Spleen (tissue), 11 donors: ENCODE data around the gene DPYSL3. TPM values are rescaled to one million over a fixed set of nuclear protein-coding genes. Genes with fewer than 3 reads are reported as not detected.

Experiments used
- DNase-seq: peaks from one replicate; pipeline ENCODE4 v3.0.0-alpha.2; 2020
- H3K27ac ChIP-seq, 8 donors: fragments of 200-600 bp; sonication (generic) in 7 of 8; 1 replicate in 4 of 8; 2 replicates in 4 of 8; pipeline versions ENCODE4 v1.5.0 to v1.8.0; 2016 to 2021; ENCODE audit warnings: inconsistent platforms in 4 of 8, mild to moderate bottlenecking in 4 of 8, moderate library complexity in 1 of 8
- H3K27me3 ChIP-seq, 7 donors: fragments of 200-600 bp; sonication (generic) in 6 of 7; replicated peaks in 1 of 7; 1 replicate in 4 of 7; 2 replicates in 3 of 7; pipeline versions ENCODE4 v1.5.0 to v1.8.0; 2016 to 2021; ENCODE audit warnings: inconsistent platforms in 3 of 7, mild to moderate bottlenecking in 1 of 7
- H3K36me3 ChIP-seq, 6 donors: fragments of 200-600 bp; sonication (generic) in 5 of 6; 1 replicate in 4 of 6; 2 replicates in 2 of 6; pipeline versions ENCODE4 v1.5.0 to v1.8.0; 2016 to 2021; ENCODE audit warnings: inconsistent platforms in 2 of 6
- H3K4me1 ChIP-seq, 6 donors: fragments of 200-600 bp; sonication (generic) in 5 of 6; 1 replicate in 3 of 6; 2 replicates in 3 of 6; pipeline versions ENCODE4 v1.5.0 to v1.8.0; 2016 to 2021; ENCODE audit warnings: inconsistent platforms in 3 of 6
- H3K4me3 ChIP-seq, 8 donors: fragments of 200-600 bp; sonication (generic) in 7 of 8; 1 replicate in 4 of 8; 2 replicates in 4 of 8; pipeline versions ENCODE4 v1.5.0 to v1.8.0; 2016 to 2021; ENCODE audit warnings: inconsistent platforms in 4 of 8, mild to moderate bottlenecking in 4 of 8, moderate library complexity in 2 of 8
- H3K9me3 ChIP-seq, 8 donors: fragments of 200-600 bp; sonication (generic) in 7 of 8; 1 replicate in 4 of 8; 2 replicates in 4 of 8; pipeline versions ENCODE4 v1.5.0 to v1.8.0; 2016 to 2021; ENCODE audit warnings: inconsistent platforms in 4 of 8
- POLR2A ChIP-seq, 3 donors: fragments of 450-650 bp; IDR thresholded peaks; one replicate each; pipeline ENCODE4 v1.5.1; 2017; ENCODE audit warnings: antibody characterized with exemption in 3 of 3, mild to moderate bottlenecking in 1 of 3
- POLR2AphosphoS5 ChIP-seq, 3 donors: sonication (generic); formaldehyde crosslinking; IDR thresholded peaks; one replicate each; pipeline ENCODE4 v1.5.1; 2017; ENCODE audit warnings: antibody characterized with exemption in 3 of 3
- WGBS, 5 donors: extraction: QIAGEN DNeasy Blood & Tissue Kit in 3 of 5; methylation state at CpG; one replicate each; pipeline versions ENCODE4 v1.1.5 to v1.1.7; 2013 to 2018; 5-methylcytosine and 5-hydroxymethylcytosine counted together
- intact Hi-C: fragments of 100-400 bp; cut with DNase I; formaldehyde crosslinking; loops from one replicate; pipeline ENCODE4 v1.15.0; 2023; ENCODE audit warnings: low total_unique reads
- polyA plus RNA-seq, 3 donors: library from polyadenylated mRNA; stranded (reverse); fragments of 200-250 nt; gene quantifications; one replicate each; pipeline ENCODE4 v1.2.1, GENCODE V29; 2013
- total RNA-seq, 7 donors: library from RNA; depleted of rRNA in 3 of 7; stranded (reverse); fragments of >200 nt in 3 of 7; fragmentation: NEBNext Ultra II Directional in 4 of 7; extraction: Animal tissue kit (Norgen Biotek cat#: 25700) in 4 of 7; gene quantifications; one replicate each; pipeline versions ENCODE4 v1.1.0 to v1.2.1, GENCODE V29; 2016 to 2021
- TF ChIP-seq, protein P1 (sequence below), 11 experiments: fragments of 200-600 bp in 7 of 11; fragments of 450-650 bp in 4 of 11; sonication (generic) in 4 of 11; IDR thresholded peaks in 8 of 11; conservative IDR thresholded peaks in 3 of 11; 1 replicate in 7 of 11; 2 replicates in 4 of 11; pipeline versions ENCODE4 v1.4.0 to v1.8.0; 2016 to 2021; ENCODE audit warnings: antibody characterized with exemption in 11 of 11, inconsistent platforms in 4 of 11, mild to moderate bottlenecking in 1 of 11
- donor health status: healthy with polysubstance abuse.
- donor health status: DM: no; HTN: no; CAD: no; lungs with moderate emphysema.
- donor health status: DM: no; HTN: no; CAD: no.
- donor health status: Bipolar disorder and iron deficiency.
- donor health status: healthy.
- donor health status: DM: no; HTN: no; CAD: no.
- donor health status: DM: yes; HTN: yes; CAD: no.

DPYSL3 gene
- total and polyA plus RNA-seq, 10 donors = 10.0 to 58.2 (median 40.4) TPM

DNA sequence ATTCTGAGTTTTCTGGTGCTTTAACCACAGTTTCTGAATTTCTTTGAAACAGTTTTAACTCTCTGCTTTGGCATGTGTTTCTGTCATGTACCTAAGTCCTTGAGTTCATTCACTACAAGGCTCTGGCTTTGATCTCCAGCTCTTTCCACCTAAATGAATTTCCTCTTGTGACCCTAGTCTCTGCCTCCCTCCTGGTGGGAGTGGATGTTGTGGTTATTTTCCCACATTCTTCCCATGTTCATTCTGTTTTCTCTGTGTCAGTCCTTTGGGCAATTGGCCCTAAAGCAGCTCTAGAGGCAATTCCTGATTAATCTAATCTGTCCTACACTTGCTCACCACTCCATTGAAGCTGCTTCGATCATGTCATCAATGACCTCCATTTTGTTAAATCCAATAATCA is 28.4 kb upstream of the DPYSL3 start:
- intact Hi-C loops = no loop called here
- H3K4me1 ChIP-seq = no peaks in the 10 kb centered on the region
- TF ChIP-seq, protein P1, sequence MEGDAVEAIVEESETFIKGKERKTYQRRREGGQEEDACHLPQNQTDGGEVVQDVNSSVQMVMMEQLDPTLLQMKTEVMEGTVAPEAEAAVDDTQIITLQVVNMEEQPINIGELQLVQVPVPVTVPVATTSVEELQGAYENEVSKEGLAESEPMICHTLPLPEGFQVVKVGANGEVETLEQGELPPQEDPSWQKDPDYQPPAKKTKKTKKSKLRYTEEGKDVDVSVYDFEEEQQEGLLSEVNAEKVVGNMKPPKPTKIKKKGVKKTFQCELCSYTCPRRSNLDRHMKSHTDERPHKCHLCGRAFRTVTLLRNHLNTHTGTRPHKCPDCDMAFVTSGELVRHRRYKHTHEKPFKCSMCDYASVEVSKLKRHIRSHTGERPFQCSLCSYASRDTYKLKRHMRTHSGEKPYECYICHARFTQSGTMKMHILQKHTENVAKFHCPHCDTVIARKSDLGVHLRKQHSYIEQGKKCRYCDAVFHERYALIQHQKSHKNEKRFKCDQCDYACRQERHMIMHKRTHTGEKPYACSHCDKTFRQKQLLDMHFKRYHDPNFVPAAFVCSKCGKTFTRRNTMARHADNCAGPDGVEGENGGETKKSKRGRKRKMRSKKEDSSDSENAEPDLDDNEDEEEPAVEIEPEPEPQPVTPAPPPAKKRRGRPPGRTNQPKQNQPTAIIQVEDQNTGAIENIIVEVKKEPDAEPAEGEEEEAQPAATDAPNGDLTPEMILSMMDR (IDR thresholded peaks at IDR 0.05 in 8 of 11, conservative IDR thresholded peaks at IDR 0.05 in 3 of 11) = no peak
- TF ChIP-seq POLR2A (IDR thresholded peaks at IDR 0.05) = no peak
- no peak for TF ChIP-seq POLR2AphosphoS5 (IDR thresholded peaks at IDR 0.05)
- no peak overlapping the region for H3K27ac ChIP-seq
- H3K4me3 ChIP-seq = no peak overlapping the region
- H3K36me3 ChIP-seq = no peaks in the 10 kb centered on the region
- H3K27me3 ChIP-seq = no peaks in the 10 kb centered on the region
- no peaks in the 10 kb centered on the region for H3K9me3 ChIP-seq
- no peak for DNase-seq
- 81 to 93% (median 88%) methylated on average over 1 of the region's 1 CpG for WGBS, 5 donors

DNA sequence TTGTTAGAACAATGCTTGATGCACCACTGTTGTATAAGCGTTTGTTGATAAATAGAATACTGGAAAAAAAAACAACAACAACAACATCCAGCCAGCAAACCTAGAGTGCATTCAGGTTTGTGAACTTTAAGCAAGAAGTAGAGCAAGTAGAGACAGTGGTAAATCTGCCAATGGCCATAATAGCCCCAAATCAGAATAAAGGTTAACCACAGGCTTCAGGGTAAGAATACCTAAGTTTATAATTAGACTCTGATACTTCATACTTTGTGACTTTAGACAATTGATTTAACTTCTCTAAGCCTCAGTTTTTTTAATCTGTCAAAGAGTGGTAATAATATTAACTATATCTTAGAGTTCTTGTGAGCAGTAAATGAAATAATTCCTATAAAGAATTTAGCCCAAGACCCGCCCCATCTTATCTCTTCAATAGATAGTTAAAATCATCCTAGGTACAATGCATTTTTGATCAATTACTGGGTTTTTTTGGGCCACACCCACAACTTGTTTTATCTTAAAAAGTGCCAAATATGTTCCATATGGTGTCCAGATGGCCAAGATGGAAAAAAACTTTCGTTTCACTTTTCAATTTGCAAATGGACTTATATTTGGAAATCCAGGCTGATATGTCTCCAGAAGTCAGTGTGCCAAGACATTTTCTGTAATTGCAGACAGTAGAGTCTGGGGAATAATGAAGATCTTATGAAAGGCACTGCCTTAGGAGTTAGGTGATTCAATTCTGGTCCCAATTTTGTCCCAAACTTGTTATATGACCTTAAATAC is 24.5 kb upstream of the DPYSL3 start:
- Histone ChIP-seq H3K4me3 (no peak overlapping the region), H3K27me3 (no peaks in the 10 kb centered on the region), H3K36me3 (no peaks in the 10 kb centered on the region), H3K9me3 (no peaks in the 10 kb centered on the region), H3K27ac (no peak overlapping the region), H3K4me1 (no peaks in the 10 kb centered on the region)
- WGBS, 5 donors = 75 to 89% (median 81%) methylated on average over 3 of the region's 3 CpGs
- intact Hi-C loops = no loop called here
- TF ChIP-seq, protein P1 (IDR thresholded peaks at IDR 0.05 in 8 of 11, conservative IDR thresholded peaks at IDR 0.05 in 3 of 11) = no peak
- no peak for TF ChIP-seq POLR2AphosphoS5 (IDR thresholded peaks at IDR 0.05)
- TF ChIP-seq POLR2A (IDR thresholded peaks at IDR 0.05) = no peak
- no peak for DNase-seq

DNA sequence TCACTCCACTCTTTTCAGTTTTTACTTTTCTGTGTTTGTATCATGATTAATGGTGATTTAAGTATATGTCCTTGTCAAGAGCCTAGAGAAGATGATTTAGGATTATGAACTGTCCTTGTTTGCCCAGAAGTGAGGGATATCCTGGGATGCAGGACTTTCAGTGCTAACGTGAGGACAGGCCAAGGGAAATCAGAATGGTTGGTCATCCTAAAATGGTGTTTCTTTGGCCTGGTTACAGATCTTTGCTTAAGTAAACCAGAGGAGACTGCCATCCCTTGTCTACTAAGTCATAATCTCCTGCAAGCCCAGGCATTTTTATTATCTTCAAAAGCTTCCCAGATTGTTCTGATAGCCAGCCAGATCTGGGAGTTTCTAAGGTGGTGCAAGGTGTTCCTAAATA is 22.3 kb upstream of the DPYSL3 start:
- Histone ChIP-seq H3K4me1 (no peaks in the 10 kb centered on the region), H3K27ac (no peak overlapping the region), H3K4me3 (no peak overlapping the region), H3K9me3 (no peaks in the 10 kb centered on the region), H3K27me3 (no peaks in the 10 kb centered on the region), H3K36me3 (no peaks in the 10 kb centered on the region)
- WGBS, 5 donors = 52 to 72% (median 57%) methylated on average over 1 of the region's 1 CpG
- intact Hi-C loops = no loop called here
- no peak for TF ChIP-seq POLR2A (IDR thresholded peaks at IDR 0.05)
- TF ChIP-seq, protein P1 (IDR thresholded peaks at IDR 0.05 in 8 of 11, conservative IDR thresholded peaks at IDR 0.05 in 3 of 11) = no peak
- TF ChIP-seq POLR2AphosphoS5 (IDR thresholded peaks at IDR 0.05) = no peak
- DNase-seq = no peak

DNA sequence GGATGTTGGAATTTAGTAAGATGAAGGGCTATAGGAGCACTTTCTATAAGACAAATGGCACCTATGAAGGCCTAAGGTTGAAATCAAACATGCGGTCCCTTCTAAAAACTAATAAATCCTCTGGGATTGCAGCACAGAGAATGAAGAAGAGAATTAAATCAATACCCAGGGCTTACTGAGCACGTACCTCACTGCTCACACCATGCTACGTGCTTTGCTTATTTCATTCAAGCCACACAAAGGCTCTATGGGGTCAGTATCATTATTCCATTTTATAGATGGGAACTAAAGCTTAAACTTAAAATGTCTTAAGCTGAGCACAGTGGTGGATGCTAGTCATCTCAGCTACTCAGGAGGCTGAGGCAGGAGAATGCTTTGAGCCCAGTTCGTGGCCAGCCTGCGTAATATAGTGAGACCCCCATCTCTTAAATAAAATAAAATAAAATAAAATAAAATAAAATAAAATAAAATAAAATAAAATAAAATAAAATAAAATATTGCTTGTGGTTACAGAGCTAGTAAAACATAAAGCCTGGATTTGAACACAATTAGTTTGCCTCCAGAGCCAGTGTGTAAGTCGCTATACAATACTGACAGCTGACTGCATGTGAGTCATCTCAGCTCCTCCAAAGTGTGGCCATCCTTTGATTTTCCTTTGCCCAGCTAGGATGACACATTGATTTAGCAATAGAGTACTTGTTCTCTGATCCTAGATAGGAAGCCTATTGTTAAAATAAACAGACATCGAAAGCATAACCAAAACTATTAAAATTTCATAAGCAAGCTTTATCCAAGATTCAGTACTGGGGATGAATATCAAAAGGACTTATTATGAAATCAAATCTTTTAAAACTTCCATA is 20.9 kb upstream of the DPYSL3 start:
- H3K27me3 ChIP-seq = no peaks in the 10 kb centered on the region
- H3K36me3 ChIP-seq = no peaks in the 10 kb centered on the region
- 93 to 98% (median 94%) methylated on average over 7 of the region's 7 CpGs for WGBS, 5 donors
- H3K9me3 ChIP-seq = no peaks in the 10 kb centered on the region
- DNase-seq = no peak
- no peak overlapping the region for H3K27ac ChIP-seq
- intact Hi-C loops = no loop called here
- TF ChIP-seq POLR2A (IDR thresholded peaks at IDR 0.05) = no peak
- TF ChIP-seq POLR2AphosphoS5 (IDR thresholded peaks at IDR 0.05) = no peak
- TF ChIP-seq, protein P1 (IDR thresholded peaks at IDR 0.05 in 8 of 11, conservative IDR thresholded peaks at IDR 0.05 in 3 of 11) = no peak
- H3K4me1 ChIP-seq = no peaks in the 10 kb centered on the region
- H3K4me3 ChIP-seq = no peak overlapping the region
